HEK293 (cell line): ENCODE data around the gene EPHA6.

Experiments used
- BCL11B ChIP-seq: fragments of 450-650 bp; formaldehyde crosslinking; IDR thresholded peaks from 2 replicates; pipeline ENCODE4 v1.5.1; 2016; ENCODE audit warnings: low read depth, missing biosample characterization, missing genetic modification characterization
- GLIS1 ChIP-seq: fragments of 450-650 bp; formaldehyde crosslinking; IDR thresholded peaks from 2 replicates; pipeline ENCODE4 v1.5.1; 2016; ENCODE audit warnings: missing biosample characterization, missing genetic modification characterization
- SCRT1 ChIP-seq: fragments of 450-650 bp; formaldehyde crosslinking; IDR thresholded peaks from 2 replicates; pipeline ENCODE4 v1.5.1; 2016; ENCODE audit warnings: missing biosample characterization, missing genetic modification characterization, borderline replicate concordance
- ZBTB1 ChIP-seq: fragments of 450-650 bp; formaldehyde crosslinking; IDR thresholded peaks from 2 replicates; pipeline ENCODE4 v1.5.1; 2016; ENCODE audit warnings: missing biosample characterization, missing genetic modification characterization
- ZBTB7A ChIP-seq: fragments of 450-650 bp; formaldehyde crosslinking; IDR thresholded peaks from 2 replicates; pipeline ENCODE4 v1.5.1; 2016; ENCODE audit warnings: low read depth, missing biosample characterization, missing genetic modification characterization
- ZBTB8A ChIP-seq: fragments of 450-650 bp; formaldehyde crosslinking; IDR thresholded peaks from 2 replicates; pipeline ENCODE4 v1.5.1; 2016; ENCODE audit warnings: missing biosample characterization, missing genetic modification characterization
- ZNF324 ChIP-seq: fragments of 450-650 bp; formaldehyde crosslinking; IDR thresholded peaks from 2 replicates; pipeline ENCODE4 v1.5.1; 2016; ENCODE audit warnings: missing biosample characterization, missing genetic modification characterization
- ZNF350 ChIP-seq: fragments of 450-650 bp; formaldehyde crosslinking; IDR thresholded peaks from 2 replicates; pipeline ENCODE4 v1.5.0; 2017; ENCODE audit warnings: missing biosample characterization, mild to moderate bottlenecking, missing genetic modification characterization
- ZNF707 ChIP-seq: fragments of 450-650 bp; formaldehyde crosslinking; IDR thresholded peaks from 2 replicates; pipeline ENCODE4 v1.5.1; 2016; ENCODE audit warnings: missing biosample characterization, missing genetic modification characterization
- ZNF776 ChIP-seq: fragments of 450-650 bp; formaldehyde crosslinking; IDR thresholded peaks from 2 replicates; pipeline ENCODE4 v1.5.0; 2017; ENCODE audit warnings: missing biosample characterization, missing genetic modification characterization, borderline replicate concordance
- TF ChIP-seq, protein P1 (sequence below): fragments of 450-650 bp; formaldehyde crosslinking; IDR thresholded peaks from 2 replicates; pipeline ENCODE4 v1.5.1; 2016; ENCODE audit warnings: missing biosample characterization, missing genetic modification characterization
- TF ChIP-seq, protein P2 (sequence below): fragments of 450-650 bp; formaldehyde crosslinking; IDR thresholded peaks from 2 replicates; pipeline ENCODE4 v1.5.1; 2016; ENCODE audit warnings: missing biosample characterization, missing genetic modification characterization

DNA sequence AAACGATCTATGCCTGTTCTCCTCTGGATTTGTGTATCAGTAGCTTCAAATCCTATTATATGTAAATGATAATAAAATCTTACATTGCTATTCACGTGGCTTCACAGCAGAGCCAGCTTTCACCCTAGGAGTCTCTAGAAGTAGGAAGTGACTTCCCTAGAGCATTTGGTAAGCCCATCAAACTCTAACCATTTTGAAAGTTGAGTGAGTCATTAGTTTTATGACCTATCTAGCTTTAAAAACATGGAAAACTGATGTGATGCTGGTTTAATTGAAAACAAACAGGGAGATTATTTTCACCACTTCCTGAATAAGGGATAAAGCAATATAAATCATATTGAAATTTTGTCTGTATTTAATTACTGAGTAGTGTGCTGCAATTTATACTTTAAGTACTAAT is 275.2 kb downstream of the EPHA6 start:
- TF ChIP-seq ZNF350 (no peak), ZNF776 (tag by site-specific recombination) (no peak), ZNF324 (tag by site-specific recombination) (no peak), ZBTB7A (tag by site-specific recombination) (no peak), GLIS1 (no peak), ZNF707 (tag by site-specific recombination) (no peak), ZBTB8A (tag by site-specific recombination) (no peak), SCRT1 (tag by site-specific recombination) (no peak), ZBTB1 (tag by site-specific recombination) (no peak), BCL11B (tag by site-specific recombination) (no peak)
- TF ChIP-seq, protein P1, sequence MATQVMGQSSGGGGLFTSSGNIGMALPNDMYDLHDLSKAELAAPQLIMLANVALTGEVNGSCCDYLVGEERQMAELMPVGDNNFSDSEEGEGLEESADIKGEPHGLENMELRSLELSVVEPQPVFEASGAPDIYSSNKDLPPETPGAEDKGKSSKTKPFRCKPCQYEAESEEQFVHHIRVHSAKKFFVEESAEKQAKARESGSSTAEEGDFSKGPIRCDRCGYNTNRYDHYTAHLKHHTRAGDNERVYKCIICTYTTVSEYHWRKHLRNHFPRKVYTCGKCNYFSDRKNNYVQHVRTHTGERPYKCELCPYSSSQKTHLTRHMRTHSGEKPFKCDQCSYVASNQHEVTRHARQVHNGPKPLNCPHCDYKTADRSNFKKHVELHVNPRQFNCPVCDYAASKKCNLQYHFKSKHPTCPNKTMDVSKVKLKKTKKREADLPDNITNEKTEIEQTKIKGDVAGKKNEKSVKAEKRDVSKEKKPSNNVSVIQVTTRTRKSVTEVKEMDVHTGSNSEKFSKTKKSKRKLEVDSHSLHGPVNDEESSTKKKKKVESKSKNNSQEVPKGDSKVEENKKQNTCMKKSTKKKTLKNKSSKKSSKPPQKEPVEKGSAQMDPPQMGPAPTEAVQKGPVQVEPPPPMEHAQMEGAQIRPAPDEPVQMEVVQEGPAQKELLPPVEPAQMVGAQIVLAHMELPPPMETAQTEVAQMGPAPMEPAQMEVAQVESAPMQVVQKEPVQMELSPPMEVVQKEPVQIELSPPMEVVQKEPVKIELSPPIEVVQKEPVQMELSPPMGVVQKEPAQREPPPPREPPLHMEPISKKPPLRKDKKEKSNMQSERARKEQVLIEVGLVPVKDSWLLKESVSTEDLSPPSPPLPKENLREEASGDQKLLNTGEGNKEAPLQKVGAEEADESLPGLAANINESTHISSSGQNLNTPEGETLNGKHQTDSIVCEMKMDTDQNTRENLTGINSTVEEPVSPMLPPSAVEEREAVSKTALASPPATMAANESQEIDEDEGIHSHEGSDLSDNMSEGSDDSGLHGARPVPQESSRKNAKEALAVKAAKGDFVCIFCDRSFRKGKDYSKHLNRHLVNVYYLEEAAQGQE (tag by site-specific recombination), result no peak
- TF ChIP-seq, protein P2, sequence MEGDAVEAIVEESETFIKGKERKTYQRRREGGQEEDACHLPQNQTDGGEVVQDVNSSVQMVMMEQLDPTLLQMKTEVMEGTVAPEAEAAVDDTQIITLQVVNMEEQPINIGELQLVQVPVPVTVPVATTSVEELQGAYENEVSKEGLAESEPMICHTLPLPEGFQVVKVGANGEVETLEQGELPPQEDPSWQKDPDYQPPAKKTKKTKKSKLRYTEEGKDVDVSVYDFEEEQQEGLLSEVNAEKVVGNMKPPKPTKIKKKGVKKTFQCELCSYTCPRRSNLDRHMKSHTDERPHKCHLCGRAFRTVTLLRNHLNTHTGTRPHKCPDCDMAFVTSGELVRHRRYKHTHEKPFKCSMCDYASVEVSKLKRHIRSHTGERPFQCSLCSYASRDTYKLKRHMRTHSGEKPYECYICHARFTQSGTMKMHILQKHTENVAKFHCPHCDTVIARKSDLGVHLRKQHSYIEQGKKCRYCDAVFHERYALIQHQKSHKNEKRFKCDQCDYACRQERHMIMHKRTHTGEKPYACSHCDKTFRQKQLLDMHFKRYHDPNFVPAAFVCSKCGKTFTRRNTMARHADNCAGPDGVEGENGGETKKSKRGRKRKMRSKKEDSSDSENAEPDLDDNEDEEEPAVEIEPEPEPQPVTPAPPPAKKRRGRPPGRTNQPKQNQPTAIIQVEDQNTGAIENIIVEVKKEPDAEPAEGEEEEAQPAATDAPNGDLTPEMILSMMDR, result no peak
